HepG2 (cell line): Measurements from ENCODE around the gene TMEM129. TPM values are rescaled to one million over a fixed set of nuclear protein-coding genes. Genes with fewer than 3 reads are reported as not detected.
A peak's percentile ranks its signal among the peaks of the same experiment; 100 is the strongest.

Experiments used
- HDAC2 ChIP-seq: sonication (generic); formaldehyde crosslinking; IDR thresholded peaks from 2 replicates; pipeline ENCODE4 v1.4.0; 2020; ENCODE audit warnings: missing genetic modification reagents
- HHEX ChIP-seq: IDR thresholded peaks from 2 replicates; pipeline ENCODE4 v1.6.1; 2016; ENCODE audit warnings: control low read depth
- MIER2 ChIP-seq: IDR thresholded peaks from 2 replicates; pipeline ENCODE4 v1.6.1; 2016; ENCODE audit warnings: missing biosample characterization, missing genetic modification reagents
- NCOA1 ChIP-seq: sonication (generic); formaldehyde crosslinking; IDR thresholded peaks from 2 replicates; pipeline ENCODE4 v1.9.0; 2021; ENCODE audit warnings: missing genetic modification reagents
- NCOR1 ChIP-seq: fragments of 200-600 bp; sonication (generic); IDR thresholded peaks from 2 replicates; pipeline ENCODE4 v1.7.0; 2017; ENCODE audit warnings: antibody characterized with exemption, low read length, borderline replicate concordance
- NR3C1 ChIP-seq: sonication (generic); formaldehyde crosslinking; IDR thresholded peaks from 2 replicates; pipeline ENCODE4 v1.4.0; 2020; ENCODE audit warnings: missing genetic modification reagents
- NRL ChIP-seq: sonication (generic); formaldehyde crosslinking; IDR thresholded peaks from 2 replicates; pipeline ENCODE4 v1.5.0; 2020; ENCODE audit warnings: missing genetic modification reagents, mild to moderate bottlenecking, moderate library complexity, borderline replicate concordance
- TCF12 ChIP-seq, 2 experiments: fragments of 450-650 bp in 1 of 2; sonication (generic) in 1 of 2; formaldehyde crosslinking in 1 of 2; IDR thresholded peaks; 2 replicates each; pipeline versions ENCODE4 v1.6.1 to v1.8.0; 2017 to 2022; ENCODE audit warnings: antibody characterized with exemption in 1 of 2, mild to moderate bottlenecking in 1 of 2, missing genetic modification reagents in 1 of 2, moderate library complexity in 1 of 2
- TEAD2 ChIP-seq: sonication (generic); formaldehyde crosslinking; IDR thresholded peaks from 2 replicates; pipeline ENCODE4 v1.9.0; 2021; ENCODE audit warnings: missing genetic modification reagents
- ZBTB7B ChIP-seq: sonication (generic); formaldehyde crosslinking; IDR thresholded peaks from 2 replicates; pipeline ENCODE4 v1.4.0; 2020; ENCODE audit warnings: missing genetic modification reagents
- ZFP37 ChIP-seq: sonication (generic); formaldehyde crosslinking; IDR thresholded peaks from 2 replicates; pipeline ENCODE4 v1.4.0; 2020; ENCODE audit warnings: missing genetic modification reagents, borderline replicate concordance
- ZMAT3 ChIP-seq: sonication (generic); formaldehyde crosslinking; conservative IDR thresholded peaks from 2 replicates; pipeline ENCODE4 v1.7.0; 2021; ENCODE audit warnings: missing genetic modification reagents
- ZMYM2 ChIP-seq: sonication (generic); formaldehyde crosslinking; IDR thresholded peaks from 2 replicates; pipeline ENCODE4 v1.8.0; 2022; ENCODE audit warnings: mild to moderate bottlenecking, missing genetic modification reagents
- ZNF207 ChIP-seq: fragments of 450-650 bp; IDR thresholded peaks from 2 replicates; pipeline ENCODE4 v1.6.1; 2016; ENCODE audit warnings: antibody characterized with exemption, borderline replicate concordance
- ZNF30 ChIP-seq: sonication (generic); formaldehyde crosslinking; IDR thresholded peaks from 2 replicates; pipeline ENCODE4 v1.5.0; 2020; ENCODE audit warnings: mild to moderate bottlenecking, missing genetic modification reagents
- ZNF362 ChIP-seq: sonication (generic); formaldehyde crosslinking; IDR thresholded peaks from 2 replicates; pipeline ENCODE4 v1.4.0; 2020; ENCODE audit warnings: missing genetic modification reagents, mild to moderate bottlenecking, borderline replicate concordance
- ZNF501 ChIP-seq: sonication (generic); formaldehyde crosslinking; IDR thresholded peaks from 2 replicates; pipeline ENCODE4 v1.5.1; 2020; ENCODE audit warnings: mild to moderate bottlenecking, moderate library complexity, missing genetic modification reagents
- ZNF788 ChIP-seq: sonication (generic); formaldehyde crosslinking; IDR thresholded peaks from 2 replicates; pipeline ENCODE4 v1.5.0; 2020; ENCODE audit warnings: mild to moderate bottlenecking, missing genetic modification reagents, borderline replicate concordance
- ZSCAN29 ChIP-seq: sonication (generic); formaldehyde crosslinking; conservative IDR thresholded peaks from 2 replicates; pipeline ENCODE4 v1.4.0; 2020; ENCODE audit warnings: mild to moderate bottlenecking, missing genetic modification reagents
- polyA plus RNA-seq, 8 experiments: library from polyadenylated mRNA; depleted of rRNA in 3 of 8; stranded (reverse) in 7 of 8; unstranded in 1 of 8; fragments of >200 nt; fragmentation: Illumina TruSeq in 4 of 8; extraction: Trizol in 4 of 8; gene quantifications; 2 replicates each; pipeline versions ENCODE4 v1.2.1 to v1.2.3, GENCODE V29; 2011 to 2016; ENCODE audit warnings: low read depth in 4 of 8, missing spikeins in 1 of 8, mixed read lengths in 1 of 8; ENCODE audit not compliant: insufficient read depth in 1 of 8
- total RNA-seq, 5 experiments: library from RNA; depleted of rRNA; stranded (reverse); fragments of >200 nt; fragmentation: Illumina TruSeq; extraction: Trizol; gene quantifications; 2 replicates each; pipeline ENCODE4 v1.2.3, GENCODE V29; 2016; ENCODE audit warnings: low read depth in 1 of 5
- TF ChIP-seq, protein P1 (sequence below): sonication (generic); formaldehyde crosslinking; IDR thresholded peaks from 2 replicates; pipeline ENCODE4 v1.4.0; 2020; ENCODE audit warnings: mild to moderate bottlenecking, missing genetic modification reagents
- TF ChIP-seq, protein P2 (sequence below): sonication (generic); formaldehyde crosslinking; IDR thresholded peaks from 2 replicates; pipeline ENCODE4 v1.5.0; 2020; ENCODE audit warnings: missing genetic modification reagents, mild to moderate bottlenecking, borderline replicate concordance

Gene TMEM129
- total and polyA plus RNA-seq, 2 of the 13 experiments (the other 11 are each of a cell fraction or from before 2014, with no cell fraction given) = 19.0 to 25.8 TPM

- TF ChIP-seq, protein P1, sequence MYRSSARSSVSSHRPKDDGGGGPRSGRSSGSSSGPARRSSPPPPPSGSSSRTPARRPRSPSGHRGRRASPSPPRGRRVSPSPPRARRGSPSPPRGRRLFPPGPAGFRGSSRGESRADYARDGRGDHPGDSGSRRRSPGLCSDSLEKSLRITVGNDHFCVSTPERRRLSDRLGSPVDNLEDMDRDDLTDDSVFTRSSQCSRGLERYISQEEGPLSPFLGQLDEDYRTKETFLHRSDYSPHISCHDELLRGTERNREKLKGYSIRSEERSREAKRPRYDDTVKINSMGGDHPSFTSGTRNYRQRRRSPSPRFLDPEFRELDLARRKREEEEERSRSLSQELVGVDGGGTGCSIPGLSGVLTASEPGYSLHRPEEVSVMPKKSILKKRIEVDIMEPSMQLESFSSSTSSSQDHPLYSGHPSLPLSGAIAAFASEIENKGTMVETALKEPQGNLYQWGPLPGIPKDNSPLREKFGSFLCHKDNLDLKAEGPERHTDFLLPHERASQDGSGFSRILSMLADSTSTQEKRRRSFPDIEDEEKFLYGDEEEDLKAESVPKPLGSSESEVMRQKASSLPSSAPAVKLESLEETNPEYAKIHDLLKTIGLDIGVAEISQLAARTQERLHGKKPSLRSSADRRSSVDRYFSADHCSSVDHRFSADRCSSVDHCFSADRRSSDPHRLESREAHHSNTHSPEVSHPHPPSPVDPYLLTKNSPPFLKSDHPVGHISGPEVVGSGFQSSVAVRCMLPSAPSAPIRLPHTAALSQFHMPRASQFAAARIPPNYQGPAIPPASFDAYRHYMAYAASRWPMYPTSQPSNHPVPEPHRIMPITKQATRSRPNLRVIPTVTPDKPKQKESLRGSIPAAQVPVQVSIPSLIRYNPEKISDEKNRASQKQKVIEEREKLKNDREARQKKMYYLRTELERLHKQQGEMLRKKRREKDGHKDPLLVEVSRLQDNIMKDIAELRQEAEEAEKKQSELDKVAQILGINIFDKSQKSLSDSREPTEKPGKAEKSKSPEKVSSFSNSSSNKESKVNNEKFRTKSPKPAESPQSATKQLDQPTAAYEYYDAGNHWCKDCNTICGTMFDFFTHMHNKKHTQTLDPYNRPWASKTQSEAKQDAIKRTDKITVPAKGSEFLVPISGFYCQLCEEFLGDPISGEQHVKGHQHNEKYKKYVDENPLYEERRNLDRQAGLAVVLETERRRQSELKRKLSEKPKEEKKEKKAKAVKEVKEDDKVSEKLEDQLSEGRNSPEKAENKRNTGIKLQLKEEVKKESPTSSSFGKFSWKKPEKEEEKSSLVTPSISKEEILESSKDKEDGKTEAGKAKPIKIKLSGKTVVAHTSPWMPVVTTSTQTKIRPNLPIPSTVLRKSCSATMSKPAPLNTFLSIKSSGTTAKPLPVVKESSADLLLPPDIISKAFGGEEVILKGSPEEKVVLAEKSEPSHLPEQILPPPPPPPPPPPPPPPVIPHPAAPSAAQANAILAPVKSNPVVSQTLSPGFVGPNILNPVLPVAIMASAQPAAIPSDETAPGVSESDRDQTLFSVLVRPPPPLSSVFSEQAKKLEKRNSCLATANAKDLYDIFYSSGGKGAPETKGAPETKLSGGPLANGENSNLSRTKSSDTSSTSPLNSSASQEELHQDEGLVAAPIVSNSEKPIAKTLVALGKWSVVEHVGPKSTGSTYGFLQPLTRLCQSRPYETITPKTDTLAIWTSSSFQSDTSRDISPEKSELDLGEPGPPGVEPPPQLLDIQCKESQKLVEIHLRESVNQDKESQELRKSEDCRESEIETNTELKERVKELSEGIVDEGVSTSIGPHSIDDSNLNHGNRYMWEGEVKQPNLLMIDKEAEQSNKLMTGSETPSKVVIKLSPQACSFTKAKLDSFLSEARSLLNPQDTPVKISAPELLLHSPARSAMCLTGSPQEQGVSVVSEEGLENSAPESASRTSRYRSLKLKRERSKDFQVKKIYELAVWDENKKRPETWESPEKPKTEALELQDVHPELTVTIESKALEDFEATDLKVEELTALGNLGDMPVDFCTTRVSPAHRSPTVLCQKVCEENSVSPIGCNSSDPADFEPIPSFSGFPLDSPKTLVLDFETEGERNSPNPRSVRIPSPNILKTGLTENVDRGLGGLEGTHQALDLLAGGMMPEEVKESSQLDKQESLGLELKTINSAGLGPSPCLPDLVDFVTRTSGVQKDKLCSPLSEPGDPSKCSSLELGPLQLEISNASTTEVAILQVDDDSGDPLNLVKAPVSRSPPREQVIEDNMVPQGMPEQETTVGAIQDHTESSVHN (CRISPR knock-in tag) = 0 out of 2 replicates have a peak, but pooled peaks have one; percentile 31
- TF ChIP-seq ZFP37 (CRISPR knock-in tag) = no peak; the same call in 1 of the 2 replicates
- no peak; the same call in 1 of the 2 replicates for TF ChIP-seq ZBTB7B (CRISPR knock-in tag)
- TF ChIP-seq ZMAT3 (CRISPR knock-in tag) = 0 out of 2 replicates have a peak, but pooled peaks have one; percentile 23
- no peak for TF ChIP-seq ZNF207
- TF ChIP-seq, protein P2, sequence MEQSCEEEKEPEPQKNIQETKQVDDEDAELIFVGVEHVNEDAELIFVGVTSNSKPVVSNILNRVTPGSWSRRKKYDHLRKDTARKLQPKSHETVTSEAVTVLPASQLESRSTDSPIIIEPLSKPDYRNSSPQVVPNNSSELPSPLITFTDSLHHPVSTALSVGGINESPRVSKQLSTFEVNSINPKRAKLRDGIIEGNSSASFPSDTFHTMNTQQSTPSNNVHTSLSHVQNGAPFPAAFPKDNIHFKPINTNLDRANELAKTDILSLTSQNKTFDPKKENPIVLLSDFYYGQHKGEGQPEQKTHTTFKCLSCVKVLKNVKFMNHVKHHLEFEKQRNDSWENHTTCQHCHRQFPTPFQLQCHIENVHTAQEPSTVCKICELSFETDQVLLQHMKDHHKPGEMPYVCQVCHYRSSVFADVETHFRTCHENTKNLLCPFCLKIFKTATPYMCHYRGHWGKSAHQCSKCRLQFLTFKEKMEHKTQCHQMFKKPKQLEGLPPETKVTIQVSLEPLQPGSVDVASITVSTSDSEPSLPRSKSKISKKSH (CRISPR knock-in tag) = 0 out of 2 replicates have a peak, but pooled peaks have one; percentile 9
- no peak for TF ChIP-seq NCOA1 (CRISPR knock-in tag)
- no peak for TF ChIP-seq ZMYM2
- TF ChIP-seq ZNF30 (CRISPR knock-in tag) = no peak
- TF ChIP-seq NCOR1 = no peak
- no peak for TF ChIP-seq HHEX (CRISPR knock-in tag)
- TF ChIP-seq ZNF788 (CRISPR knock-in tag) = no peak
- TF ChIP-seq MIER2 (CRISPR knock-in tag) = peak; percentile 64; the same call in 1 of the 2 replicates
- no peak for TF ChIP-seq TCF12 (IDR thresholded peaks at IDR 0.05)
- TF ChIP-seq TCF12 (CRISPR knock-in tag; IDR thresholded peaks at IDR 0.05) = no peak
- no peak for TF ChIP-seq ZNF501 (CRISPR knock-in tag)
- TF ChIP-seq ZNF362 (CRISPR knock-in tag) = 0 out of 2 replicates have a peak, but pooled peaks have one; percentile 9
- TF ChIP-seq ZSCAN29 (CRISPR knock-in tag) = no peak
- TF ChIP-seq NRL (CRISPR knock-in tag) = peak; percentile 69
- no peak for TF ChIP-seq TEAD2 (CRISPR knock-in tag)
- TF ChIP-seq HDAC2 (CRISPR knock-in tag) = peak; percentile 67
- no peak for TF ChIP-seq NR3C1 (CRISPR knock-in tag)
Measured at GRCh38 chr4:1751919-1752283, 30.8 kb upstream of the TMEM129 start (continued).
